Measurements from ENCODE around the gene BEAN1. TPM values are rescaled to one million over a fixed set of nuclear protein-coding genes. Genes with fewer than 3 reads are reported as not detected.
"Not testable (repeated sequence)": the region's sequence is repeated elsewhere in the genome, so short reads cannot be mapped to it uniquely, and the experiment has no call there.

The BEAN1 gene
- total RNA-seq, 2 donors from 2014 or later, result not detected

GRCh38 chr16:66495440-66495839, 68.3 kb downstream of the BEAN1 start:
- peaks cover 0 to 4% of the 10 kb centered on the region in 2 donors for H3K9me3 Mint-ChIP-seq
- DNase-seq (ENCODE audit: low spot score in 2 of 2) (no peak), ATAC-seq (no peak)
- H3K27ac Mint-ChIP-seq, result no peak overlapping the region
- no peaks in the 10 kb centered on the region for H3K36me3 Mint-ChIP-seq

DNA sequence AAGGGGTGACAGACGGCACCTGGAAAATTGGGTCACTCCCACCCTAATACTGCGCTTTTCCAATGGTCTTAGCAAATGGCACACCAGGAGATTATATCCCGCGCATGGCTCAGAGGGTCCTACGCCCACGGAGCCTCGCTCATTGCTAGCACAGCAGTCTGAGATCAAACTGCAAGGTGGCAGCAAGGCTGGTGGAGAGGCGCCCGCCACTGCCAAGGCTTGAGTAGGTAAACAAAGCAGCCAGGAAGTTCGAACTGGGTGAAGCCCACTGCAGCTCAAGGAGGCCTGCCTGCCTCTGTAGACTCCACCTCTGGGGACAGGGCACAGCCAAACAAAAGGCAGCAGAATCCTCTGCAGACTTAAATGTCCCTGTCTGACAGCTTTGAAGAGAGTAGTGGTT, 69.1 kb downstream of the BEAN1 start:
- H3K9me3 Mint-ChIP-seq; H3K27ac Mint-ChIP-seq; ATAC-seq; DNase-seq (ENCODE audit: low spot score in 2 of 2); H3K36me3 Mint-ChIP-seq: not testable (repeated sequence)

GRCh38 chr16:66497921-66498320, 70.8 kb downstream of the BEAN1 start:
- ATAC-seq, result not testable (repeated sequence)

GRCh38 chr16:66501563-66501962, 74.5 kb downstream of the BEAN1 start:
- DNase-seq (ENCODE audit: low spot score in 2 of 2); H3K36me3 Mint-ChIP-seq; H3K9me3 Mint-ChIP-seq; H3K27ac Mint-ChIP-seq; ATAC-seq: not testable (repeated sequence)

More at GRCh38 chr16:66497921-66498320, 70.8 kb downstream of the BEAN1 start:
- H3K9me3 Mint-ChIP-seq; H3K27ac Mint-ChIP-seq; DNase-seq (ENCODE audit: low spot score in 2 of 2); H3K36me3 Mint-ChIP-seq: not testable (repeated sequence)

GRCh38 chr16:66502020-66502913, 75.2 kb downstream of the BEAN1 start:
- H3K9me3 Mint-ChIP-seq, result peaks cover 0 to under 1% of the 10 kb centered on the region in 2 donors
- DNase-seq (ENCODE audit: low spot score in 2 of 2), result no peak
- no peaks in the 10 kb centered on the region for H3K36me3 Mint-ChIP-seq
- no peak for ATAC-seq
- H3K27ac Mint-ChIP-seq, result no peak overlapping the region

- no peak overlapping the region for H3K27ac Mint-ChIP-seq
- no peak for DNase-seq (ENCODE audit: low spot score in 2 of 2)
- H3K36me3 Mint-ChIP-seq, result no peaks in the 10 kb centered on the region
- no peak for ATAC-seq
- no peaks in the 10 kb centered on the region for H3K9me3 Mint-ChIP-seq
Measured at GRCh38 chr16:66503030-66503429, 75.9 kb downstream of the BEAN1 start.

DNA sequence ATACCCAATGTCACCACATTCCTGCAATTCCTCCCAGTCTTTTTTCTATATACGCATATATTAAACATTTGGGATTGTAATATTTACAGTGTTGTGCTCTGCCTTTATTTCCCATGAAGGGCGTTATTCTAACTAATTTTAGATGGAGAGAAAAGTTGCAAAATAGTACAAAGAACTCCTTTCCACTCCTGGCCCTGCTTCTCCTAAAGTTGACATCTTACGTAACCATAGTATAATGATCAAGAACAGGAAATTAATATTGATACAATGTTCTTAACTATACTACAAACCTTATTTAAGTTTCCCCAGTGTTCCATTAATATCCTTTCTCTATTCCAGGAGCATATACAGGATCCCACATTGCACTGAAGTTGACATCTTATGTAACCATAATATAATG, 76.5 kb downstream of the BEAN1 start:
- no peaks in the 10 kb centered on the region for H3K9me3 Mint-ChIP-seq
- DNase-seq (ENCODE audit: low spot score in 2 of 2) (no peak), ATAC-seq (no peak)
- no peak overlapping the region for H3K27ac Mint-ChIP-seq
- no peaks in the 10 kb centered on the region for H3K36me3 Mint-ChIP-seq

DNA sequence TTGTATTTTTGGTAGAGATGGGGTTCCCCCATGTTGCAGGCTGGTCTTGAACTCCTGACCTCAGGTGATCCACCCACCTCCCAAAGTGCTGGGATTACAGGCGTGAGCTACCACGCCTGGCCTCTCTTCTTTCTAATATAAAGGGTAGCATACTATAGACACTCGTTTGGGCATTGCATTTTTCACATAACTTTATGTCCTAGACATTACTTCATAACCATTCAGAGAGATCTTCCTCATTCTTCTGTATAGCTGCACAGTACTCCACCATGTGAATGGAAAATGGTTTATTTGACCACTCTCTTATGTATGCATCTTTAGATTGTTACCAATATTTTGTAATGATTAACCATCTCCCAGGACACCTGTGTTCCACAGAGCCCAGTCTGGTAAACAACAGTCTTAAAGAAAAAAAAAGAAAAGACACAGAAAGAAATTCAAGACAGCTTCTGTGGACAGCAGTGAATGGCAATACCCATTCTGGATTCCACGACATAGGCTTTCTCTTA, 80.7 kb downstream of the BEAN1 start:
- H3K27ac Mint-ChIP-seq, result no peak overlapping the region
- ATAC-seq (no peak), DNase-seq (ENCODE audit: low spot score in 2 of 2) (no peak)
- no peaks in the 10 kb centered on the region for H3K9me3 Mint-ChIP-seq
- H3K36me3 Mint-ChIP-seq, result no peaks in the 10 kb centered on the region

- Mint-ChIP-seq H3K27ac (no peak overlapping the region), H3K36me3 (no peaks in the 10 kb centered on the region), H3K9me3 (no peaks in the 10 kb centered on the region)
- ATAC-seq, result peak in 1 of 2 donors; percentile 28
- DNase-seq (ENCODE audit: low spot score in 2 of 2), result no peak
Measured at GRCh38 chr16:66508248-66508913, 81.3 kb downstream of the BEAN1 start.

- DNase-seq (ENCODE audit: low spot score in 2 of 2), result no peak
- no peak overlapping the region for H3K27ac Mint-ChIP-seq
- H3K9me3 Mint-ChIP-seq, result no peaks in the 10 kb centered on the region
- no peaks in the 10 kb centered on the region for H3K36me3 Mint-ChIP-seq
- no peak for ATAC-seq
Measured at GRCh38 chr16:66508914-66509496, 81.9 kb downstream of the BEAN1 start.

DNA sequence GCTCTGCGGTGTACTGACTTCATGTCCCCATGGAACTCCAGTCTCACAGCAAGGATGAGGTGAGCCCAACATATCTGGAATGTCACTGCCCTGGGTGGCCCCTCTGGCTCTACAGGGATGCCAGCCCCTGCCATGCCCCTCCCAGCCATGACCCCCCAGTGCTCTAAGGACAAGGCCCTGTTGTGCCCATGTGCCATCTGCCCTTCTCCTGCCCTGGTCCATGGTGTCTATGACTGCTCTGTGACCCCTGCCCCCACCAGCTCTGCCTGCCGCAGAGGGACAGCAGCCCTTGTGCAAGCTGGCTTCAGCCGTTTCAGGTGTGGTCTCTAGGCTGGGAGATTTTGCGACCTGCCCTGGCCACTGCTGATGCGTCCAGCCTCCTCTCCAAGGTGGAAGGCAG, 82.5 kb downstream of the BEAN1 start:
- no peak for DNase-seq (ENCODE audit: low spot score in 2 of 2)

GRCh38 chr16:66510298-66510697, 83.2 kb downstream of the BEAN1 start:
- H3K9me3 Mint-ChIP-seq, result no peaks in the 10 kb centered on the region
- H3K27ac Mint-ChIP-seq, result no peak overlapping the region
- no peaks in the 10 kb centered on the region for H3K36me3 Mint-ChIP-seq
- DNase-seq (ENCODE audit: low spot score in 2 of 2), result no peak
- ATAC-seq, result no peak

More for the DNA sequence above, 82.5 kb downstream of the BEAN1 start:
- H3K27ac Mint-ChIP-seq, result no peak overlapping the region
- H3K9me3 Mint-ChIP-seq, result no peaks in the 10 kb centered on the region
- no peaks in the 10 kb centered on the region for H3K36me3 Mint-ChIP-seq
- no peak for ATAC-seq

DNA sequence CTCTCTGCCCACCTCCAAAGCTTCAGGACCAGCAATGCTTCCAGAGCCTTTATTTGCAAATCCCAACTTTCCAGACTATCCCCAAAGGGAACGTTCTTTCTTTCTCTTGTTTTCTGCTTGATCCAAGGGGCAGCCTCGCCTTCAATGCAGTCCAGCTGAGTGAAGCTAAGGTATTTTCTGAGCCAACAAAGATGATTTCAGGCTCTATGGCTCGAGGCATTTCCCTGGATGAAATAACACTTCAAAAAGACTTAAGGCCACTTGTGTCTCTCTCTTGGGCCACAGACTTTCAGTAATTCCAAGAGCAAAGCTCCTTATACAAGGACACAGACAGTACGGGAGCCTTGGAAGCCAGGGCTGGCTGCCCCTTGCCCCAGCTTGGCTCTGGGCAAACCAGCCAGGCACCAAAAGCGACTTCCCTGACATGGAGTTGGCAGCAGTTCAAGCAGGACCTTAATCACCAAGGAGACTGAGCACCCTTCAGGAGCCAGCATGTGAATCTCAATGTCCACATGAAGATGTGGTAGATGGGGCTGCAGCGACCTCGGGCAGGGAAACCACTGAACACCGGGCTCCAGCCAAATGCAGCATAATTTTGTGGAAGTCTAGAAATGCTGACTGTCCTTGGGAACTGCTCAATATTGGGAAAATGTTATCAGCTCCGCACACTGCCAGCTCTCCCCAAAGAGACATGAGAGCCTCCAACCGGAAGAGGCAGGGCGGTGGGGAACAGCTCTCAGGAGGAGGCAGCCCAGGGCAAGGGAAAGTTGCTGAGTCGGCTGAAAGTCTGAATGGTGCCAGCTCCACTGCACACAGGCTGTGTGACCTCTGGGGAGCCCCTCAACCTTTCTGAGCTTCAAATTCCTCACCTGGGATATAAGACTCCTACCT, 83.9 kb downstream of the BEAN1 start:
- ATAC-seq (no peak), DNase-seq (ENCODE audit: low spot score in 2 of 2) (no peak)
- no peaks in the 10 kb centered on the region for H3K36me3 Mint-ChIP-seq
- H3K27ac Mint-ChIP-seq, result no peak overlapping the region
- H3K9me3 Mint-ChIP-seq, result no peaks in the 10 kb centered on the region

DNA sequence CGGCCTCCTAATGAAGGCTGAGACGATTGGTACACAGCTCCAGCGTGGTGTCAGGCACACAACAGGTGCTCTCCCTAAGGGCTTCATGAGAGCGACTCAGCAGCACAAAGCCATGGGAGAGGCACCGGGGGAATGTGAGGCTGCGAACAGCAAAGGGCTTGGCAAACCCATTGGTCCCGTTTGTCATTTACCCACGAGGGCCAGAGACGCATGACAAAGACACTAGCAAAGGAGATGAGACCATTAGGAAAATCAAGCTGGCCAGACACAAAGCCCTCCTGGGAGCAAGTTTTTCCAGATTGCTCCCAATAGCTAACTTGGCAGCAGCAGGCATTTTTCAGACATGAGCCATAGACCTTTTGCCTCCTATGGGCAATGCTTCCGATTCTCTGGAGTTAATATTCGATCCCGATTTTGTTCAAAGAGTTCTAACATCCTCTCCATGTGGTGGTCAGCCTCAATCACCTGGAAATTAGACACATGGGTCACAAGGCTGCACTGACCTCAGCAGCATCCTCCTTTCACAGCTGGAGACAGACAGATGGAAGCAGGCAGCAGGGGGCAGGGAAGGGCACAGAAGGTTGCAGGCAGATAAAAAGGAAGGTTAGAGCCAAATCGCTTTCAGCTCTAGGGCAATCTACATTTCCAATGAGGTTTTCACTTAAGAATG, 84.6 kb downstream of the BEAN1 start:
- H3K27ac Mint-ChIP-seq, result no peak overlapping the region
- DNase-seq (ENCODE audit: low spot score in 2 of 2), result no peak
- H3K9me3 Mint-ChIP-seq, result no peaks in the 10 kb centered on the region
- H3K36me3 Mint-ChIP-seq, result no peaks in the 10 kb centered on the region
- no peak for ATAC-seq

- no peak for ATAC-seq
- H3K27ac Mint-ChIP-seq, result peak overlapping the region in 1 of 2 donors; percentile 48
- no peak for DNase-seq (ENCODE audit: low spot score in 2 of 2)
- no peaks in the 10 kb centered on the region for H3K9me3 Mint-ChIP-seq
- H3K36me3 Mint-ChIP-seq, result no peaks in the 10 kb centered on the region
Measured at GRCh38 chr16:66512272-66513110, 85.4 kb downstream of the BEAN1 start.

Data from activated naive CD4-positive, alpha-beta T cell treated with anti-CD3 and anti-CD28 coated beads, Interleukin-2, amount 50 U/mL, for 72 hours (primary cell).